Astrocyte of the cerebellum (primary cell): Measurements from ENCODE around the gene ZNF732.
"Not testable (repeated sequence)": the region's sequence is repeated elsewhere in the genome, so short reads cannot be mapped to it uniquely, and the experiment has no call there.

Experiments
- DNase-seq: peaks from one replicate; pipeline ENCODE4 v3.0.0-alpha.2; 2011; ENCODE audit warnings: low read depth
- H3K4me3 ChIP-seq: 2 replicates; pipeline ENCODE4 v1.5.1; 2011; ENCODE audit warnings: mild to moderate bottlenecking, low read depth, low read length, moderate library complexity
- in situ Hi-C: cut with HindIII; loops from 2 replicates; pipeline ENCODE4 v1.10.0; 2017; ENCODE audit warnings: low sequenced_read_pairs
- TF ChIP-seq, protein P1 (sequence below): IDR thresholded peaks from 2 replicates; pipeline ENCODE4 v1.5.1; 2012; ENCODE audit warnings: low read length, low read depth, moderate library complexity, mild to moderate bottlenecking; ENCODE audit errors: missing control alignments

Gene ZNF732

GRCh38 chr4:336099-336892 lies 31.0 kb upstream of the ZNF732 start:
- TF ChIP-seq, protein P1, sequence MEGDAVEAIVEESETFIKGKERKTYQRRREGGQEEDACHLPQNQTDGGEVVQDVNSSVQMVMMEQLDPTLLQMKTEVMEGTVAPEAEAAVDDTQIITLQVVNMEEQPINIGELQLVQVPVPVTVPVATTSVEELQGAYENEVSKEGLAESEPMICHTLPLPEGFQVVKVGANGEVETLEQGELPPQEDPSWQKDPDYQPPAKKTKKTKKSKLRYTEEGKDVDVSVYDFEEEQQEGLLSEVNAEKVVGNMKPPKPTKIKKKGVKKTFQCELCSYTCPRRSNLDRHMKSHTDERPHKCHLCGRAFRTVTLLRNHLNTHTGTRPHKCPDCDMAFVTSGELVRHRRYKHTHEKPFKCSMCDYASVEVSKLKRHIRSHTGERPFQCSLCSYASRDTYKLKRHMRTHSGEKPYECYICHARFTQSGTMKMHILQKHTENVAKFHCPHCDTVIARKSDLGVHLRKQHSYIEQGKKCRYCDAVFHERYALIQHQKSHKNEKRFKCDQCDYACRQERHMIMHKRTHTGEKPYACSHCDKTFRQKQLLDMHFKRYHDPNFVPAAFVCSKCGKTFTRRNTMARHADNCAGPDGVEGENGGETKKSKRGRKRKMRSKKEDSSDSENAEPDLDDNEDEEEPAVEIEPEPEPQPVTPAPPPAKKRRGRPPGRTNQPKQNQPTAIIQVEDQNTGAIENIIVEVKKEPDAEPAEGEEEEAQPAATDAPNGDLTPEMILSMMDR = no peak
- in situ Hi-C loops = no loop called here
- no peak for DNase-seq
- H3K4me3 ChIP-seq = peak overlapping the region; percentile 87

DNA sequence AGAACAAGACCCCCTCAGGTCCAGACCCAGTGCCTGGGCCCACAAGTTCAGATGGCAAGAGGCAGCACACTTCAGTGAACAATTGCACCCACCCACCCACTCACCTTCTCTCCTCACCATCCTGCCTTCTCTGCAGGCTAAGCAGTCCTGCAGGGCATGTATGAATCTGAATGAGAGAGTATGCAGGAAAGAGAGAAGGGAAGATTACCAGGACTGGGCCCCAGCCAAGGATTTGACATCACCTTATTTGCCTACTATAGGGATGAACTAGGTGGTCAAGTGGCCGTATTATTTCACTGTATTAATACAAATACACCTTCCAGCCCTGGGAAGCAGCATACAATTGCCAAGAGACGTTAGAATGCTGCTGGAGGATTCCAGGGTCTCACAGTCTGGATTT lies 30.2 kb upstream of the ZNF732 start:
- no peak for DNase-seq
- in situ Hi-C loops = no loop called here
- no peak overlapping the region for H3K4me3 ChIP-seq
- TF ChIP-seq, protein P1 = no peak

- TF ChIP-seq, protein P1 = no peak
- no peak for DNase-seq
- H3K4me3 ChIP-seq = no peak overlapping the region
- in situ Hi-C loops = no loop called here
Observed at GRCh38 chr4:328729-329128, 23.5 kb upstream of the ZNF732 start.

DNA sequence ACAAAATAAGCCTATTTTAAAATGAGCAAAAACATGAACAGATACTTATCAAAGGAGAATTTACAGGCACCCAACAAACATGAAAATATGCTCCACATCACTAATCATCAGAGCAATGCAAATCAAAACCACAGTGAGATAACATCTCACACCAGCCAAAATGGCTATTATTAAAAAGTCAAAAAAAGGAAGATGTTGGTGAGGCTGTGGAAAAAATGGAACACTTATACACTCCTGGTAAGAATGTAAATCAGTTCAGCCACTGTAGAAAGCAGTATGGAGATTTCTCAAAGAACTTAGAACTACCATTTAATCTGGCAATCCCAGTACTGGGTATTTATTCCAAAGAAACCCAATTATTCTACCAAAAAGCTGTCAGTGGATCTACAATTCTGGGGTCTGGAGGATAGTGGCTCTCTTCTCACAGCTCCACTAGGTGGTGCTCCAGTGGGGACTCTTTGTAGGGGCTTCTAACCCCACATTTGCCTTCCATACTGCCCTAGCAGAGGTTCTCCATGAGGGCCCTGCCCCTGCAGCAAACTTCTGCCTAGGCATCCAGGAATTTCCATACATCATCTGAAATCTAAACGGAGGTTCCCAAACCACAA lies 9.1 kb upstream of the ZNF732 start:
- TF ChIP-seq, protein P1 = no peak
- no peak overlapping the region for H3K4me3 ChIP-seq
- DNase-seq = no peak
- in situ Hi-C loops = no loop called here

DNA sequence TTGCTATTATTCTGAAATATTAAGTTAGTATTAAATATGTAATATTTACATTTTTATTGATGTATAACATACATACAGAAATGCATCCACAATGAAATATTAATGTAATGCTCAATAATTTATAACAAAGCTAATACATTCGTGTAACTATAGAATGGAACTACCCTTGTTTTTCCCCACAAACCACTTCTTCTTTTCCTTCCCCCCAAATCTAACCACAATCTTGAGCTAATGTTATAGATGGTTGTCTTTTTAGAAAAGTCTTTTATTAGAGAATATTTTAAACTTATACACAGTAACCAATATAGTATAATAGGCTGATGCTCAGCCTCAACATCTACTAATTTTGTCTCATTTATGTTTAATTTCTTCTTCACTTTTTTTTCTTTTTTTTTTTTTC lies 4.5 kb upstream of the ZNF732 start:
- in situ Hi-C loops = no loop called here
- TF ChIP-seq, protein P1 = no peak
- no peak overlapping the region for H3K4me3 ChIP-seq
- DNase-seq = no peak

- H3K4me3 ChIP-seq = no peak overlapping the region
- TF ChIP-seq, protein P1 = no peak
- DNase-seq = no peak
- in situ Hi-C loops = no loop called here
Observed at GRCh38 chr4:306551-306961, 1.3 kb upstream of the ZNF732 start.

DNA sequence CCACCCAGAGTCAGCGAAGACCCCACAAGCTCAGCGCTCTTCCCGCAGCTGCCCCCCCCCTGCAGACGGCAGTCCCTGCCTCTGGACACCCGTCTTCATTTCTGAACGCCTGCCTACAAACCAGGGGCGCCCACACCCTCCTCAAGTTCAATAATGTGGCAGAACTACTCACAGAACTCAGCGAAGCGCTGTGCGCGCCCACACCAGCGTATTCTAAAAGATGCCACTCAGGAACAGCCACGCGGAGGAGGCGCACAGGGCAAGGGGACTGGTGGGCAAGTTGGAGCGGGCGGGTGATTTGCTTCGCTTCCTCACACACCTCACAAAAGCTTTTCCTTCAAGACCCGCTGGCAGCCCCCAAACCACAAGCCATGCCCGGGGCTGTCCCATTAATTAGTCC lies 758 bp downstream of the ZNF732 start:
- DNase-seq, in situ Hi-C loops: not testable (repeated sequence)
- peak overlapping the region; percentile 49 for H3K4me3 ChIP-seq
